Dermis blood vessel endothelial cell (primary cell): ENCODE data around the gene ZFP92. TPM values are rescaled to one million over a fixed set of nuclear protein-coding genes. Genes with fewer than 3 reads are reported as not detected.

Source experiments
- DNase-seq: peaks from one replicate; pipeline ENCODE4 v3.0.0; 2010
- total RNA-seq: library from RNA; depleted of rRNA; stranded (reverse); fragments of >200 nt; gene quantifications from 2 replicates; pipeline ENCODE4 v1.2.3, GENCODE V29; 2014

ZFP92 gene
- total RNA-seq, 1 donor from 2014 or later, result 0.51 TPM

DNA sequence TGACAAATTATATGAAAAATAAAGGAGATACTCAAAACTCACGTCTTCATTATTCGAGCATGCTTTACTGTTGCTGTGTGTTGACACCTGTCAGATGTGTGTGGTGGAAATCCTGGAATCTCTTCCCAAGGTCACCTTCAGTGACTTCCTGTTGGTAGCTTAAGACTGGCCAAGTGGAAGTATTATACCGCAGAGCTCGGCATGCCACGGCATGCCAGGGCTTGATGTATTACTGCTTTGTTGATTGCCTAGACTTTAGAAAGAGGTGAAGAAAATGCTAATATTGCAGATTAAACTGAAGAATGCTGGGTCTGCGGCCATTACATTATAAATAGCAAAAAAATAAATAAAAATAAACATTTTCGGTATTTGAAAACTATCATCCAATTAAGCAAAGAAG is 30.0 kb downstream of the ZFP92 start:
- no peak for DNase-seq

DNA sequence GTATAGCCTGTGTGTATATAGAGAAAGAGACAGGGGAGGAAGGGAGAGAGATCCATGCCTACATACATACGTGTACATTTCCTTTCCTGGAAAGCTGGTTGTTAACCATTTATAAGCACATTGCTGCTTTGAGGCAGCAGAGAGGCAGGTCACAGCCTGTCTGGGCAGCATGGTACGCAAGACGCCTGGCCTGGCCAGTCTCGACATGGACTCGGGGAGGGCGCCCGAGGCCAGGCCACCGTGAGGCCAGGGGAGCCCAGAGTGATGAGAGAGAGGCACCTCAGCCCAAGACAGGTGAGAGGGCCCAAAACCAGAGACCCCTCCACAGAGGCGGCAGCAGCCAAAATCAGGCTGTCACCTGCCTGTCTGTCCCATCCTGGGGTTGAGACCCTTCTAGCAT is 30.7 kb downstream of the ZFP92 start:
- DNase-seq, result no peak

DNA sequence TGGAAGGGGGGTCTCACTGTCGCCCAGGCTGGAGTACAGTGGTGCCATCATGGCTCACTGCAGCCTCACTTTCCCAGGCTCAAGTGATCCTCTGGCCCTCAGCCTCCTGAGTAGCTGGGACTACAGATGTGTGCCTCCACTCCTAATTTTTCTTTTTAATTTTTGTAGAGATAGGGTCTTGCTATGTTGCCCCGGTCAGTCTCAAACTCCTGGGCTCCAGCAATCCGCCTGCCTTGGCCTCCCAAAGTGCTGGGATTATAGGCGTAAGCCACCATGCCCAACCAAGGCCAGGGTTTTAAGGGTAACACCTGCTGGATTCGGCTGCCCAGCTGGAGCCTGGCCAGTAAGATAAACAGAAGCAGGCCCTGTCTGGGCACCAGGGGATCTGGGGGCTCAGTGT is 31.2 kb downstream of the ZFP92 start:
- DNase-seq, result no peak

DNA sequence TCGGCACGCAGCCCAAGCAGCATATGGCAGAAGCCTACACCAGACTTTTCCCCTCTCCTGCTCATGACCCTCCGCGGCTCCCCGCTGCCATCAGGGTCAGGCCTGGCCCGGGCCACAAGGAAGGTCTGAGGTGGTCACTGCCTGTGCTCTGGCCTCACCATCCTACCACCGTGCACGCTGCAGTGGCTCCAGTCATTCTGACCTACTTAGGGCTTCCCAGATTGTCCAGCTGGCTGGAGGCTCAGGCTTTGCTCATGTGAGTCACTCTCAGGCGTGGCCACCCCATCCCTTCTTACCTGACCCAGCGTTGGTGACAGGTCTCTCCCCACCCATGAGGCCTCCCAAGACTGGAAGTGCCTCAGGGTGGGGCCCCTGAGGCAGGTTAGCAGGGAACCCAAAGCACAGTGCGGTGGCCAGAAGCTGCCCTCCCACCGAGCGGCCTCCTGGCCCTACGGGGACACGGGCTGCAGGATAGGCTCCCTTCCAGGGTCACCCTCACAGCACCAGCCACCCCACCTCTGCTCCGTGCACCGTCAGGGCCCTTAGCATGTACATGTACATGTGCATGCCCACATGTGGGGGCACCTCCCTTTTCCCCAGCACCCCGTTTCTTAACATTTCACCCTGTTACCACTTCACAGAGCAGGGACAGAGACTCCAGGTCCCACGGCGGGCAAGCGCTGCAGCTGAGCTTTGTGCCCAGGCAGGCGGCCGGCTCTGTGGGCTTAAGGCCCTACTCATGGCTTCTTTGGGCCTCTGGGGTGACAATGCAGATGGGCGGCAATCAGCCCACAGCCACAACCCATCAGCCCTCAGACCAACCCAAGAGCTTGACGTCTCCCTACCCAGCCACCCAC is 32.4 kb downstream of the ZFP92 start:
- no peak for DNase-seq

DNA sequence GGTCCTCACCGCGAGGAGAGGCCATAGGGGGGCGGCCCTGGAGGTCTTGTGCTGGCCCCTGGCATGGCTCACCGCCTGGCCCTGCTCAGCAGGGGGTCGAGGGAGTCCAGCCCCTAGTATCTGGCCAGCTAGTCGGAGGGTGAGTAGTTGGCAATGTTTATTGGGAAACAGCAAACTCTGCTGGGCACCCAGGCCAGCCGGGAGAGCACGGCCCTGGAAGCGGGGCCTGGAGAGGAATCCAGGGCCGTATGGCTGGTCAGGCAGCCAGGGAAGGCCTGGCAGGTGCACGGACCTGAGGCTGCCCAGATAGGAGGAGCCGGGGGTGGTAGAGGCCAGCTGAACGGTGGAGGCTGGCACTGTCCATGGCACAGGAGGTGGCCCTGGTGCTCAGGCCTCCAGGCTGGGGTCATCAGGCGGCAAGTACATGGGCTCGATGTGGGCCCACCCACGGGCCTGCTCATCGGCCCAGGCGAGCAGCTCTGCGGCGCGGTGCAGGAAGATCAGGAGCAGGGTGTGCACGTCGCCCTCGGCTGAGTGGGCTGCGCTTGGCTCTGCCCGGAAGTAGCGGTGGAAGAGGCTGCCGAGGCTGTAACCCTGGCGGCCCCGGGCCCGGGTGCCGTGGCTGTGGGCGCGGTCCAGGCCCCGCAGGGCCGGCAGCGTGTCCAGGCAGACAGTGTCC is 33.2 kb downstream of the ZFP92 start:
- DNase-seq, result no peak

DNA sequence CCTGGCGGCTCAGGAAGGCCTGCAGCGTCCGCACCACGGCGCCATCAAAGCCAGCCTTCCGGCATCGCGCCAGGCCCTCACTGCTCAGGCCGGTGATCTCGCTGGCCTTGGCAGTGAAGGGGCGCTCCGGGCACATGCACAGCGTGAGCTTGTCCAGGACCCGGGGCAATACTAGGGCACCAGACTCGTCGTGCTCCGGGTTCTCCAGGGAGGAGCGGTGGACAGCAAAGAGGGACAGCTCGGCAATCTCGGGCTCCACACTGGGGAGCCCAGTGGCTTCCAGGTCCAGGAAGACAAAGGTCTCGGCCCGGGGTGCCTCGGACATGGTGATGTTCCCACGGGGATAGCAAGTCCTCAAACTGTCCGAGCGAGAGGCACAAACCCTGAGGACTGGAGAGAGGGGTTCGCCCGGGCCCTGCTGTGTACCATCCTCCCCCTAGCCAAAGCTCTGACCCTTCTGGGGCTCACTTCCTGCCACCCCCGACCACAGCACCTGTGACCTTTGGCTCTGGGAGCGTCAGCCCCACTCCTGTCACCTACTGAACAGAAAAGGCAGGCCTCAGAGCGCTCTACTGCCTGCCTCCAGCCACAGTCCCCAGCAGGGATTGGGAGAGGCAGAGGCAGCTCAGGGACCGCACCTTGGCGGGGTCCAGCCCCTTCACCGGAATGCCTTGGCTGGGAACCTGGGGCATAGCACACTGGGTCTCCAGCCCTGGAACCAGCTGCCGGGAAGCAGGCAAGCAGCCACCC is 34.0 kb downstream of the ZFP92 start:
- no peak for DNase-seq

DNA sequence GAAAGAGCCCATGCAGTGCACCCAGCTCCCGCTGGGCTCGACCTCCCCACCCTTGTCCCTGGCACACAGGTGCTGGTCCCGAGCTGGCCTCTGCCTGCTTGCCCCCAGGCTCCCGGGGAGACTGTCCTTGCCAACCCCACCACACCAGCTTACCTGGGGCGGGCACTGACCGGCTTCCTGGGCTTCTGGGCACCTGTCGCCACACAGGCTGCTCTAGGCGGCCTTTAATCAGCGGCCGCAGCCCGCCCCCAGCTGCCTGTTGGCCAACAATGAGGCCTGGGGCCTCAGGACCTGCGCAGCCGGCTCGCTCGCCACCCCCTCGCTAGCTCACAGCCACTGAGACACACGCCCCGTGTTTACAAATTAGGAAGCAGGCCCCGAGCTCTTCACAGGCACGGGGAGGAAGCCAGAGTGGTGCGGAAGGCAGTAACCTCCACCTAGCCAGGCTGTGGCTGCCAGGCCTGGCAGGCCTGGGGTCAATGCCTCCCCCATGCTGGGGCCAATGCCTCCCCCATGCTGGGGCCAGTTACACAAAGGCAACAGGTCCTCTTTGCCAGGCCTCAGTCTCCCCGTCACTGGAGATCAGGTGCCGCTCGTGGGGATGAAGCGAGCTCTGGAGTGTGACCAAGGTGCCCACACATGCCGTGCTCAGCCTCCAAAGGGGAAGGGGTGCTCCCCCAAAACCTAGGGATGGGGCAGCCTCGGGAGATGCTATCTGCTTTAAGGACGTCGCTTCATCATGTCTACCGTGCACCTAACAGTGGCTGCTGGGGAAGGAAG is 34.8 kb downstream of the ZFP92 start, which contains the start of gene TREX2:
TSS of gene TREX2 (minus strand) at position 201 of the 780 bp plus-strand sequence. CDS start 626 bp downstream, outside the sequence.
- DNase-seq, result no peak

DNA sequence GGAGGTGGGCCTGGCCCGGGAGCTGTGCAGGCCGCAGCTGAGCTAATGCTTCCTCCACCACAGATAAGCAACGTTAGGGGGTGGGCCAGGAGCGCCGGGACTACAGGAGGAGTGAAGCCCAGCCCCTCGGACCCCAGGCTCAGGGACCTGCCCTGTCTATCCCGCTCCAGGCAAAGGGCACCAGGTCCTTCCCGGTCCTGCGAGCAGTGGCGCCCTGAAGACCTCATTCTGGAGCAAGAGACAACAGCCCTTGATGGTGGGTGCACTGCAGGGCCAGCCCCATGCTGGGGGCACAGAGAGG is 35.3 kb downstream of the ZFP92 start:
- DNase-seq, result no peak

DNA sequence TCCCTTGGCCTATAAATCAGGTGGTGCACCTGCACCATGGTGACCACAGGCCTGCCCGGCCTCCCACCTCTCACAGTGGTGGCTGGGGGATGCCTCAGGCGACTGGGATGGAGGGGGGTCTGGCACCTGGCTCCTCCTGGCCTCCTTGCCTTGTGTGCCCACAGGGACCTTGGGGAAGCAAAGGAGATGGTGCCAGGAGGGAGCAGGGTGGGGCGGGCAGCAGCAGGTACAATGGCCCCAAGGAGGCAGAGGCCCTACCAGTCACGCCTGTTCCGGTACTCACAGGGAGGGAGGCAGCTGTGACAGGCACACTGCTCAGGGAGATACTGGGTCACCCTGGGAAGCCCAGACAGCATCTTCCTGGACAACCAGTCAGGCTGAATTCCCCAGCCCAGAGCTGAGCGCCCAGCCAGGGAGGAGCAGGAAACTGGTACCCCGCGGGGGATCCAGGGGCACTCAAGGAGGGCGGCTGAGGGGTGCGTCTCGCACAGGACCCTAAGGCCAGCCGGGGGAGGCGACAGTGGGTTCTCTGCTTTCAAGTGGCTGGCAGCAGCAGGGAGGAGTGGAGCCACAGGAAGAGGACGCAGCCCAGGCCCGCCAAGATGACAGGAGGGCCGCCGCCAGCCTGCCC is 35.8 kb downstream of the ZFP92 start:
- no peak for DNase-seq

DNA sequence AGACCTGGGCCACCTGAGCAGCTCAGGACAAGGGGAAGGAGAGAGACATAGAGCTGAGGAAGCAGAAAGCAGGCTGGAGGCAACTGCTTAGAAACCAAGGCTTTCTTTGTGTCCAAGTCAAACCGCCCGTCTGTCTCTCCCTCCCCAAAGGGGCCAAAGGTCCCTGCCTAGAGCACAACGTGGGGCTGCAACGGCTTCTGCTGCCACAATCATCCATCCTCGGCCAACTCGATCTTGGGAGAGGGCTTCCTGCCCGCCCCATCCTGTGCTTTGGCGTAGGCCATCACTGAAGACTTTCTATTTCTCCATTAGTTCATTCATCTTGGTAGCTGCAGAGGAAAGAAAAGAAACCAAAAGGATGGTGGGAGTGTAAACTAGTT is 36.3 kb downstream of the ZFP92 start:
- DNase-seq, result no peak

DNA sequence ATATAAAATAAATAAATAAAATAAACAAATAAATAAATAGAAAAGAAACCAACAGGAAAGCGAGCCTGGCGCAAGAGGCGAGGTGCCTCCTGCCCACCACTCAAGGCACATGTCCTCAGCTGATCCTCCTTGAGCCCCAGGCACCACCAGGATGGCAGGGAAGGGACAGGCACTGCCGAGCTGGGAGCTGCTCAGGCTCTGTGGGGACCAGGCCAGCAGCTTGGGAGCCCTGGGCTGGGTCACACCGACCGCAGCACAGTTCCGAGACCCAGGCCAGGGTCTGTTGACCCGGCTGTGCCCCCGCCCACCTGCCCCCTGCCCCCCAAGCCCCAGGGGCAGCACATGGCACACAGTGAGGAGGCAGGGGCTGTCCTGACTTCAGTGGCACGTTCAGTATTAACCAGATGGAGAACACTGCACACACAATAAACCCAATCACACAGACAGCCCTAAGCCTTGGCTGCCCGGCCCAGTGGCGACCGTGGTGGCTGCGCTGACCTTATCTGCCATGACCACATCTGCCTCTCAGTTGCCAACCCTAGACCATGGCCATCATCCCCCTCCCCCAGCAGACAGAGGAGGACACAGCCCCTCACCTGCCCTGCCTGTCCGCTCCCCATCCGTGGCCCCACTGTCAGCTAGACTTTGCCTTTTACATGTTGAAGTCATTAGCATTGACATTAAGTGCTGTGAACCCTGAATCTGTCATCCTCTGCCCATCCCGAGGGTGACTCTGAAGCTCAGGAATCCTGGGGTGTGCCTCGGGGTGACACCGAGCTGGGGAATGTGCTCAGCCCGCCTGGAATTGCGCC is 37.5 kb downstream of the ZFP92 start:
- no peak for DNase-seq

DNA sequence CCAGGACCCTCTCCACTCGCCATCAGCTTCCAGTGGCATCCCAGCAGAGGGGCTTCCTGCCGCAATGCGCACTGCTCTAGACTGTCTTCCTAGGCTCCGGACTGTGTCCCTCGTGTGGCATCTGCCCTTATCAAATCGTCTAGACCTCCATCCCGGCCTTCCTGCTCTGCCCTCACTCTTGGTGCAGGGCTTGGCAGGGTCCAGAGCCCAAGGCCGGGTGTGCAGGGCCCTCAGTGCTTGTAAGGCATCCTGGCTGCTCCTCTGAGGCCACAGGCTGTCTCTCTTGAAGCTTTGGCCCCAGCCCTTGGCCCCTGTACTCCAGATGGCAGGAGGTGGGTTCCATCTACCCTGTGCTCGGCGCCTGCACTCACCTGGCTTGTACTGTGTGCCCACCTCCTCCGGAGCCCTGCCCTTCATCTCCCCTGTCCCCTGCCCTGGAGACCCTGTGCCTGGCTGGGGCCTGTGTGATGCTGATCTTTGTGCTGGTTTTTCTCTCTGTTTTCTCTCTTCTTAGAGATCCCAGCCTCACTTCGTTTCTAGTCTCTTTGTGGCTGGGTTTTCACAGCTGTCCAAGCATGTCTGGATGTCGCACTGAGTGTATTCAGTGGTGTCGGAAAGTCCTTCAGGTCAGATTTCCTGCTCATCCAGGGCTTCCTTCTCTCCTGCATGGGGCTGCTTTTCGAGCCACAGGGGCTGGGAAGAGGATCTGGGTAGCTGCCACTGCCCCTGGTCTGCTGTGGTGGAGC is 38.3 kb downstream of the ZFP92 start:
- DNase-seq, result no peak

DNA sequence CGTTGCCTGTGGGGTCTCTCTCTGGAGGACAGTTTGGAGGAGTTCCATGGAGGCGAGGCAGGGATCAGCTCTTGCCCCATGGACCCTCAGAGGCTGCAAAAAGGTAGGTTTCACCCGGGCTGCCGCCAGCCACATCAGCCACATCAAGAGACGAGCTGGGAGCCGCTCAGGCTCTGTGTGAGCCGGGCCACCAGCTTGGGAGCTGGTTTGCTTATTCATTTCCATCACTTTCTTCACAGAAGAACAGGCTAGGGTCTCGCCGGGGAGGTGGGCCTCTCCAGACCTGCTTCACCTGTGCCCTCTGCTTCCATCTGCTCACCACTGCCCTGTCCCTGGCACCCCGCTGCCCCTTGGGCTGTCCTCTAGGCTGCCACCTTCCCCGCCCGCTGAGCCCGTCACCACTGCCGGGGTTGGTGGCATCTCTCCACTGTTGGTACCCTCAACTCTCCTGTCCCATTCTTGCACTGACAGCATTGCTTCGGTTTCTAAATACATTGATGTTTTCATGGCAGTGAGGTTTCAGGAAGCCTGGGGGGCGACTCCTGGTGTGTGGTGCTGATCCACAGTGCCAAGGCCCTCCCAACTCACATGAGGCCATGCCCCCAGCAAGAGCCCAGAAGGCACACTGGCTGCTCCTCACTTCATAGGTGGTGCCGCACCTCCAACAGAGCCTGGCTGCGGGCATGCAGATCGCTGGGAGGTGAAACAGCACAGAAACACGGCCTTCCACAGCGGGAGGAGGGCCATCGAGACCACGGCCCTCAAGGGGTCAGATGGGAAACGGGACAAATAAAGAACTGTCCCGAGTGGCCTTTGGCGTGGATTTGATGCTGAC is 39.1 kb downstream of the ZFP92 start:
- DNase-seq, result no peak

DNA sequence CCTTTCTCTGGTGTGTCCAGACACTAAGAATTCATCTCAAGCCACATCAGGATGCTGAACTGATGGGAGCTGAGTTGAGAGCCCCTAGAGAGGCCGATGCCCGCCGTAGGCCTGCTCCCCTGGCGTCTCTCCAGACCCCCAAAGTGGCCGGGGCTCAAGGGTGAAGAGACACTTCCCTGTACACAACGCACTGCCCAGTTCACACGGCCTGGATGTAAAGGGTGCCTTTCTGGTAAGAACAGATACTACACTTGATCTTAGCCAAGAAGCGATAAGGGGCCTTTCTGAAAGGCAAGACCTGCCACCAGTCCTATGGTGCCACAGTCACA is 39.6 kb downstream of the ZFP92 start:
- DNase-seq, result no peak

DNA sequence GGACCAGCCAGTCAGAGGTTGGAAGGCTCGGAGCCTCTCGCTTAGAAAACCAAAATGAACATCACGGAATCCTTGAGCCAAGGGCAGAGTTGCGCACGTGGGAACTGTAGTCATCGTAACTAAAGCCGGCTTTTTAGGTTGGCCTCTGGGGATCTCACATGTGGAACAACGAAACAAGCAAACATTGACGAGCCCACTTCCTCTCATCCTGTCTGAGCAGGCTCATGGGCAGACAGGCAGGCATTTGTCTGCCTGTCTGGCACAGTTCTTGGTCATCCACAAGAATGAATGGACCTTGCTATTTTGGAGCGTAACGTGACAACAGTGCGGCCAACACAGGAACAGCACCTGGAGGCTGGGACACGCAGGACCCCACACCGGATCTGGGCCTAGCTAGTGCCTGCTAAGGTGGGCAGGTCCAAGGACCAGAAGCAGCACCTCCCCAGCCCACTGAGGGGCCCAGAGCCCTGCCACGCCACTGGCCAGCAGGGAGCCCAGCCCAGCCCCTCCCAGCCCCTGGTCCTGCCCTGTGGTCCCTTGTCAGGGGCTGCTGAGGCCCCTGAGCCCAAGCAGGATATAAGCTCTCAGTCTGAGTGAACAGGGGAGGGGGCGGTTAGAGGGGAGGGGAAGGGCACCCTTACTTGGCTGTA is 43.8 kb downstream of the ZFP92 start:
- DNase-seq, result no peak

DNA sequence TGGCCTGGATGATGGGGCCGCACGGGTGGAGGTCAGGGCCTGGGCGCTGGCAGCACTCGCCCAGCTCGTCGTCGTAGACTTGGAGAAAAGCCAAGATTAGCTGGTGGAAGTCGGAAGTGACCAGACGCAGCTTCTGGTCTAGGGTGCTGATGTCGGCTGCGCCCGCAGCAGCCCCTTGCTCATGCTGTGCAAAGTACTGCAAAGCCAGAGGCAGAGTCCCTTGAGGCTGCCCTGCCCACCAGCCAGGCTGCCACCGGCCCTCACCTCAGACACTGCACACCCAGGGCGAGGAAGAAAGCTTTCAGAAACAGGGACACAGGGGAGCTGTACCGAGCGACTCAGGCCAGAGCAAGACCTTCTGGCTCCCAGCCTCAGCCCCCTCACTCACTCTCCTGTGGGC is 44.3 kb downstream of the ZFP92 start:
- DNase-seq, result no peak

DNA sequence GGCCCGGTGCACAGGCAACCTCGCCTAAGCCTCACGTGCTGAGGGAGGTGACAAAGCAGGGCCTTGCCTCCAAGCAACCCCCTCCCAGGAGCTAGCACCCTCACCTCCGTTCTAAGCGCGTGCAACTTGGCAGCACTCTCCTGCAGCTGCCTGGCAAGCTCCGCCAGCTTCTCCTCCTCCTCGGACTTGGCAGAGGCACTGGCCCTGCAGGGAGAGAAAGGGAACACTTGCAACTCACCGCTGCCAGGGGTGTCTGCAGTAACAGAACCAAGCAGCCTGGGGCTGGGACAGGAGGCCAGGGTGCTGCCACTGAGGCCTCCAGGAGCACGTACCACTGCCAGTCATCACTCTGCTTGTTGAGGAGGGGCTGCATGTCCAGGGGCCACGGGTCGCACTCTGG is 44.9 kb downstream of the ZFP92 start:
- DNase-seq, result no peak

DNA sequence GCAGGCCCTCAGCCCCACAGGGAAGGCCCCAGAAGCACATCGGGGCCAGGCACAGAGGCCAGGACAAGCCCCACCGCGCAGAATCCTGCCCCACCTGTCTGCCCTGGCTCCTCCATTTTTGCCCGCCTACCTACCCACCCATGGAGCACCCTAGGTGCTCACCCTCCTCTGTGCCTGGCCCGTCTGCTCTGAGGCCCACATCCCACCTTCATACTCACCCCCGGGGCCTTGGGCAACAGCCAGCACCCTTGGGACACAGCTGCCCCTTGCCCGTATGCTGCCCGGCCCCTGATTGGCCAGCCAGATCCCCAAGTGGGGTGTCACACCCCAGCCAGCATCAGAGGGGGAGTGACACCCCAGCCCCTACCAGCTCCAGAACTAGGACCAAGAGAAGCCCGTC is 45.4 kb downstream of the ZFP92 start:
- no peak for DNase-seq

DNA sequence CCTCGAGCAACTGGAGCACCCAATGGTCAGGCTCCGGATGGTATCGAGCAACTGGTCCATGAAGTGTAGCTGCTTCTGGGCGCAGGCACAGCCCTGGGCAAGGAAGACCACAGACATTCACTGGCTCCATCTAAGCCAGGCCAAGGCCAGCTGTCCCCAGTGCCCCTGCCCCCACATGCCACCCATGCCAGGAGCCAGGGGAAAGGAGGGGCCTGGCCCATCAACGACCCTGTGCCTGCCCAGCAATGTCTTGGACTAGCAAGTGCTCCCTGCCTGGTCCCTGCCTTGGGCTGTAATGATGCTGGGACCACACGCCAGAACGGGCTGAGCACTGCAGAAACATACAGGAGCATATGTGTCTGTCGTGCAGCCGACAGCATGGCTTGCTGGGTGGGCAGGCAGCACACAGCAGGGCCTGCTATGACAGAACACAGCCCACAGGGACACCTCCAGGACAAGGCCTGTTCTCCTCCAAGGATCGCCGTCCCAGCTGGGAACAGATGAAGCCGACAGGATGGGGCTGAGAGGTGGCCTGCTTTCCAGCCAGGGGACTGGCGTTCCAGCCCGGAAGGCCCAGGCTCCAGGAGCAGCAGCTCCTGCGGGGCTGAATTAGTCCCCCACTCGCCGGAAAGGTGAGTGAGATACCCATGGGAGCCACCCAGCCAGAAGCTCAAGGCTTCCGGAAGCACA is 46.0 kb downstream of the ZFP92 start:
- no peak for DNase-seq
